Right lobe of liver (tissue), 6 donors: ENCODE measurements around the gene ABCA9. TPM values are rescaled to one million over a fixed set of nuclear protein-coding genes. Genes with fewer than 3 reads are reported as not detected.

Source experiments
- ATAC-seq, 4 donors: fragments of 200-7000 bp; cut with Tn5 transposase; one replicate each; pipeline ENCODE4 v1.9.1; 2020; ENCODE audit warnings: mild to moderate bottlenecking in 4 of 4, moderate library complexity in 4 of 4
- DNase-seq, 3 donors: peaks; one replicate each; pipeline ENCODE4 v3.0.0-alpha.2; 2020
- H3K27ac ChIP-seq, 3 donors: fragments of 200-600 bp; one replicate each; pipeline ENCODE4 v1.8.0; 2022
- H3K27me3 ChIP-seq, 2 donors: fragments of 200-600 bp; one replicate each; pipeline ENCODE4 v1.8.0; 2022
- H3K36me3 ChIP-seq, 4 donors: fragments of 200-600 bp; sonication (generic) in 1 of 4; one replicate each; pipeline versions ENCODE4 v1.5.1 to v1.8.0; 2017 to 2022; ENCODE audit warnings: control low read depth in 1 of 4
- H3K4me1 ChIP-seq, 4 donors: fragments of 200-600 bp; sonication (generic) in 1 of 4; one replicate each; pipeline versions ENCODE4 v1.5.1 to v1.8.0; 2017 to 2022; ENCODE audit warnings: control low read depth in 1 of 4
- H3K4me3 ChIP-seq, 3 donors: fragments of 200-600 bp; one replicate each; pipeline ENCODE4 v1.8.0; 2022
- H3K9me3 ChIP-seq, 4 donors: fragments of 200-600 bp; sonication (generic) in 1 of 4; one replicate each; pipeline versions ENCODE4 v1.5.1 to v1.8.0; 2017 to 2022; ENCODE audit warnings: control low read depth in 1 of 4
- CTCF ChIP-seq, 4 donors: fragments of 200-600 bp in 3 of 4; fragments of 450-650 bp in 1 of 4; IDR thresholded peaks; one replicate each; pipeline versions ENCODE4 v1.5.1 to v1.8.0; 2016 to 2022; ENCODE audit warnings: antibody characterized with exemption in 4 of 4, mild to moderate bottlenecking in 2 of 4
- POLR2A ChIP-seq: fragments of 450-650 bp; IDR thresholded peaks from one replicate; pipeline ENCODE4 v1.6.1; 2017; ENCODE audit warnings: antibody characterized with exemption, mild to moderate bottlenecking
- WGBS: methylation state at CpG from one replicate; pipeline ENCODE4 v1.1.6; 2018; ENCODE audit warnings: low coverage, low lambda C conversion rate; ENCODE audit not compliant: insufficient coverage; ENCODE audit errors: missing lambda C conversion rate; 5-methylcytosine and 5-hydroxymethylcytosine counted together
- intact Hi-C, 2 donors: fragments of 100-400 bp; cut with DNase I; formaldehyde crosslinking; loops; one replicate each; pipeline versions ENCODE4 v1.11.2 to v1.14.1; 2022
- total RNA-seq, 6 experiments: library from RNA; depleted of rRNA in 2 of 6; stranded (reverse); fragments of >200 nt in 2 of 6; fragmentation: NEBNext Ultra II Directional in 3 of 6; extraction: Animal tissue kit (Norgen Biotek cat#: 25700) in 3 of 6; gene quantifications; one replicate each; pipeline versions ENCODE4 v1.1.0 to v1.2.4, GENCODE V29; 2016 to 2023
- donor health status: DM: no; HTN: yes; CAD: no.
- donor health status: DM: no; HTN: no; CAD: no.
- donor health status: DM: no; HTN: no; CAD: no.
- donor health status: DM: no; HTN: yes; CAD: no.
- donor health status: DM: no; HTN: yes; CAD: no.

ABCA9 gene
- total RNA-seq, 6 experiments from 2014 or later, result 4.9 to 19.4 (median 8.8) TPM

DNA sequence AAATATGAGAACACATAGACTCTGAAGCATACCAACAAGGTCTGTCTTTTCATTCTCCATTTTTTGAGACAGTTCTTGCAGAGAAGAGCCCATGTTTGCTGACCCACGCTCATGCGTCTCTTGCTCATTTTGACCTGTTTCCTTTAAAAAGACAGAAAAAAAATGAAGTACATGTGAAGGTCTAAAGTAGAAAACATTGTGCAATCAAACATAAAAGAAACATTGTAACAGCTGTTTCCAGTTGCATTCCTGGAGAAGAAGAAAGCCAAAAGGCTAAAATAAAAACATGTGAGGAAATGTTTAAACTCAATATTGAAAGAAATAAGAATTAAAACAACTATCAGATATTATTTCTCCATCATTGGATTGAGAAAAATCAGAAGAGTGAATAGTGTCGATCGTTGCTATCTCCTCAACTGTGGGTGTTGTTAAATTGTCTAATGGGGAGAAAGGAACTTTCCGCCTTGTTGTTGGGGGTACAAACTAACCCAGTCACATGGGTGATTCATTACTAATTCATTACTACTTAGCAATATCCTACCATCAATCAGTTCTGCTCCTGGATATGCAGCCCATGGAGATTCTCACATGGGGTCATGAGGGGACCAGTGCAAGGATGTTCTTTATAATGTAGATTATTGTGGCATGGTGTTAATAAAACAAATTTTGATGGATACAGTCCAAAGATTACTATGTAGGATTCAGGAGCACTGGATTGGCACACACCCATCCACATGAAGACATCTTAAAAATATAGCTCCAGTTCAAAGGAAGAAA, 9.5 kb downstream of the ABCA9 start:
- 62% methylated on average over 5 of the region's 5 CpGs for WGBS
- no peak for DNase-seq
- TF ChIP-seq CTCF (IDR thresholded peaks at IDR 0.05) (no peak), POLR2A (no peak)
- H3K4me1 ChIP-seq, result peaks cover 0 to 16% (median 3%) of the 10 kb centered on the region in 4 donors
- H3K27me3 ChIP-seq, result no peaks in the 10 kb centered on the region
- H3K36me3 ChIP-seq, result no peaks in the 10 kb centered on the region
- H3K9me3 ChIP-seq, result no peaks in the 10 kb centered on the region
- intact Hi-C loops, result no loop called here
- no peak for ATAC-seq
- no peak overlapping the region for H3K27ac ChIP-seq
- H3K4me3 ChIP-seq, result no peak overlapping the region

GRCh38 chr17:69048634-69049033, 12.1 kb downstream of the ABCA9 start:
- Histone ChIP-seq H3K4me3 (no peak overlapping the region), H3K27ac (no peak overlapping the region), H3K27me3 (no peaks in the 10 kb centered on the region), H3K9me3 (no peaks in the 10 kb centered on the region), H3K4me1 (peaks cover 0 to 16% (median 3%) of the 10 kb centered on the region in 4 donors), H3K36me3 (peaks cover 0 to 12% (median 2%) of the 10 kb centered on the region in 4 donors)
- ATAC-seq (no peak), DNase-seq (no peak)
- 79% methylated on average over 2 of the region's 2 CpGs for WGBS
- intact Hi-C loops, result no loop called here
- no peak for TF ChIP-seq POLR2A
- TF ChIP-seq CTCF (IDR thresholded peaks at IDR 0.05), result no peak

- no peaks in the 10 kb centered on the region for H3K27me3 ChIP-seq
- H3K4me1 ChIP-seq, result peaks cover 0 to 16% (median 3%) of the 10 kb centered on the region in 4 donors
- TF ChIP-seq POLR2A (no peak), CTCF (IDR thresholded peaks at IDR 0.05) (no peak)
- peak; percentile 87 to 93 (median 92) for ATAC-seq
- peaks cover 0 to 23% (median 6%) of the 10 kb centered on the region in 4 donors for H3K36me3 ChIP-seq
- peak overlapping the region; percentile 12 to 57 (median 37) for H3K27ac ChIP-seq
- WGBS, result 8% methylated on average over 3 of the region's 3 CpGs
- no peak overlapping the region for H3K4me3 ChIP-seq
- DNase-seq, result peak; percentile 57 to 62 (median 59)
- intact Hi-C loops, result no loop called here
- H3K9me3 ChIP-seq, result no peaks in the 10 kb centered on the region
Measured at GRCh38 chr17:69047368-69048263, 13.1 kb downstream of the ABCA9 start.

DNA sequence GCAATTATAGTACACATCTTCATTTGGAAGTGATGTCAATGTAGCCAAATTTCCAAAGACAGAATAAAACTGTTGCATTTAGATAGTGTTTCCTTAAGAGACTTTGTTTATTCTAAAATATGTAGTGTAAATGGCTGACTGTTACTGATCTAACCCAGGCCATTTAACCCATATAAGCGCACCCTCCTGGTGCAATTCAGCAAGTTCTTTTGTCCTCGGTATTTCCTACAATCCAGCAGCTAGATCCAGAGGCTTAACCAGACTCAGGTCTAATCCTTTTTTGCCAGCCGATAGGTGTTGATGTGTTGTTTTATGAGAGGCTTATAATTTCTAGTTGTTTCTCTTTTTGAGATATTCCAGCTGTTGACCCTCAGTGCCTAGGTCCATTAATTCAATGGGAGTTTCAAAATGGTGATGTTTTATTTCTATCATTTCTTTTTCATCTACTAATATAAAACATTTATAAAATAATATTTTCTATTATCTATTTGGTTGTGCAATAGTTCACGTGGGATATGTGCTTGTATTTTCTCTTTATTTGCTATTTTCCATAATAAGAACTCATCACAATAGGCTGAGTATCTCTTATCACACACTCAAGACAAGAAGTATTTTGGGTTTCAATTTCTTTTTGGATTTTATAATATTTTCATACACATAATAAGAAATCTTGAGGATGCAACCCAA, 14.5 kb downstream of the ABCA9 start:
- intact Hi-C loops, result no loop called here
- Histone ChIP-seq H3K4me1 (peaks cover 0 to 16% (median 3%) of the 10 kb centered on the region in 4 donors), H3K4me3 (no peak overlapping the region), H3K9me3 (no peaks in the 10 kb centered on the region), H3K36me3 (peaks cover 0 to 23% (median 6%) of the 10 kb centered on the region in 4 donors), H3K27me3 (no peaks in the 10 kb centered on the region), H3K27ac (no peak overlapping the region)
- no peak for DNase-seq
- no peak for TF ChIP-seq POLR2A
- no peak for TF ChIP-seq CTCF (IDR thresholded peaks at IDR 0.05)
- WGBS, result 63% methylated on average over 4 of the region's 4 CpGs
- no peak for ATAC-seq
